KBM-7 (cell line): ENCODE results near the gene TMEM107.

ENCODE experiments used
- DNase-seq: peaks from one replicate; pipeline ENCODE4 v3.0.0-alpha.2; 2015
- in situ Hi-C: fragments of 300-500 bp; cut with MboI; formaldehyde crosslinking; loops from 2 replicates; pipeline ENCODE4 v1.14.3; 2020; ENCODE audit warnings: low sequenced_read_pairs, low pct_unique_long_range_greater_than_20kb, mixed read lengths

TMEM107 gene

DNA sequence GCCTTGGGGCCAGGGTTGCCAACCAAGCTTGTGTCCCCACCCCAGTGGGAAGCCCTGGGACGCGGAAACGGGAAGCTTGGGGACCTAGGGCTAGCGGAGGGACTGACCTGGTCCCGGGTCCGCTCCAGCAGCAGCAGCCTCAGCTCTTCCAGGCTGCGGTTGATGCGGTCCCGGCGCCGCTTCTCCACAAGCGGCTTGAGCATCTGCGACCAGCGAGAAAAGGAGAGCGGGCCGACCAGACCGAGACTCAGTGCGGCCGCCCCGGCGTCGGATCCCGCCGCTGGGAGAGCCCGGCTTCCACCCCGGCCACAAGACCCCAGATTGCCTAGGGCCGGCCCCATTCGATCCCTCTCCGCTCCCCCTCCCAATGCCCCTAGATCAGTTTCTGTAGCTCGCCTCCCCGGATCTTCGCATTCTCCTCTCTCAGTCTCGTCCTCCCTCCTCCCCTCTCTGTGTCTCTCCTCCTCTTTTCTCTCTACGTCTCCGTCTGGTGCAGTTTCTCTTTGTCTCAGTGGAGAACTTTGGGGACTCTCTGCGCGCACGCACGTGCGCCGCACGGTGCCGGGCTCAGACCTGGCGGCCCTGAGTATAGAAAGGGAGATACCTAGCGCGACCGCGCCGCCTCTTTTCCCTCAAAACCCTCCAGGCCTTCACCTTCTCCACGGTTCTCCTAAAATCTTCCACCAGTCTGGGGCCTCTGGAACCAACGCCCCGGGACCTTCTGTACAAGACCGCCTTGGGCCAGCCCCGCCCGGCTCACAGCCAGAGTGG is 53.1 kb downstream of the TMEM107 start:
- DNase-seq = peak; percentile 56
- in situ Hi-C loops = no loop called here
